H9 (cell line): Measurements from ENCODE around the gene ATP13A3. TPM values are rescaled to one million over a fixed set of nuclear protein-coding genes. Genes with fewer than 3 reads are reported as not detected.

Experiments used
- DNase-seq: peaks from one replicate; pipeline ENCODE4 v3.0.0-alpha.2; 2017
- H2AFZ ChIP-seq: one replicate; pipeline ENCODE4 v1.6.1; 2013; ENCODE audit warnings: mild to moderate bottlenecking, low read length, control low read depth, moderate library complexity
- H2AK5ac ChIP-seq: 2 replicates; pipeline ENCODE4 v1.6.1; 2013; ENCODE audit warnings: low read length, control low read depth, mixed read lengths; ENCODE audit not compliant: insufficient read length
- H2BK120ac ChIP-seq: one replicate; pipeline ENCODE4 v1.6.1; 2013; ENCODE audit warnings: low read depth, mild to moderate bottlenecking, low read length, control low read depth, inconsistent platforms; ENCODE audit not compliant: poor library complexity, severe bottlenecking
- H2BK12ac ChIP-seq: 2 replicates; pipeline ENCODE4 v1.6.1; 2013; ENCODE audit warnings: low read length, control low read depth, mixed read lengths, low read depth; ENCODE audit not compliant: insufficient read length
- H2BK15ac ChIP-seq: 2 replicates; pipeline ENCODE4 v1.6.1; 2013; ENCODE audit warnings: low read depth, low read length, control low read depth
- H2BK20ac ChIP-seq: one replicate; pipeline ENCODE4 v1.6.1; 2013; ENCODE audit warnings: low read depth, mild to moderate bottlenecking, low read length, control low read depth, inconsistent platforms; ENCODE audit not compliant: poor library complexity, severe bottlenecking
- H2BK5ac ChIP-seq: 2 replicates; pipeline ENCODE4 v1.6.1; 2013; ENCODE audit warnings: low read length, control low read depth, mixed read lengths; ENCODE audit not compliant: insufficient read length
- H3K14ac ChIP-seq: 2 replicates; pipeline ENCODE4 v1.6.1; 2013; ENCODE audit warnings: low read length, control low read depth; ENCODE audit not compliant: insufficient read depth
- H3K18ac ChIP-seq: 2 replicates; pipeline ENCODE4 v1.6.1; 2013; ENCODE audit warnings: low read depth, mild to moderate bottlenecking, mixed read lengths, low read length, control low read depth; ENCODE audit not compliant: insufficient read length
- H3K23ac ChIP-seq: 2 replicates; pipeline ENCODE4 v1.6.1; 2013; ENCODE audit warnings: low read length, control low read depth, mixed read lengths, low read depth; ENCODE audit not compliant: insufficient read length
- H3K23me2 ChIP-seq: 2 replicates; pipeline ENCODE4 v1.6.1; 2013; ENCODE audit warnings: low read depth, mild to moderate bottlenecking, mixed read lengths, low read length, control low read depth; ENCODE audit not compliant: insufficient read length, poor library complexity, severe bottlenecking
- H3K27ac ChIP-seq: 2 replicates; pipeline ENCODE4 v1.5.1; 2013; ENCODE audit warnings: low read length, control low read depth, mixed read lengths, low read depth; ENCODE audit not compliant: insufficient read length
- H3K27me3 ChIP-seq: 2 replicates; pipeline ENCODE4 v1.6.1; 2013; ENCODE audit warnings: low read length, control low read depth, inconsistent platforms; ENCODE audit not compliant: insufficient read depth
- H3K4ac ChIP-seq: 2 replicates; pipeline ENCODE4 v1.6.1; 2013; ENCODE audit warnings: low read depth, mild to moderate bottlenecking, control low read depth, inconsistent platforms, low read length, moderate library complexity
- H3K4me1 ChIP-seq: 2 replicates; pipeline ENCODE4 v1.6.1; 2013; ENCODE audit warnings: low read length, control low read depth, inconsistent platforms; ENCODE audit not compliant: insufficient read depth
- H3K4me2 ChIP-seq: 2 replicates; pipeline ENCODE4 v1.6.1; 2013; ENCODE audit warnings: low read length, control low read depth, mixed read lengths; ENCODE audit not compliant: insufficient read length, insufficient read depth
- H3K56ac ChIP-seq: 2 replicates; pipeline ENCODE4 v1.6.1; 2013; ENCODE audit warnings: low read depth, mild to moderate bottlenecking, mixed read lengths, low read length, control low read depth; ENCODE audit not compliant: insufficient read length
- H3K79me1 ChIP-seq: 2 replicates; pipeline ENCODE4 v1.6.1; 2013; ENCODE audit warnings: low read depth, mild to moderate bottlenecking, moderate library complexity, low read length, control low read depth, inconsistent platforms; ENCODE audit not compliant: insufficient read depth, poor library complexity, severe bottlenecking
- H3K79me2 ChIP-seq: 2 replicates; pipeline ENCODE4 v1.6.1; 2013; ENCODE audit warnings: low read length, control low read depth, inconsistent platforms; ENCODE audit not compliant: insufficient read depth
- H3K9ac ChIP-seq: 2 replicates; pipeline ENCODE4 v1.6.1; 2013; ENCODE audit warnings: low read length, control low read depth, mixed read lengths; ENCODE audit not compliant: insufficient read length; ENCODE audit errors: extremely low read depth
- H3K9me3 ChIP-seq: one replicate; pipeline ENCODE4 v1.6.1; 2013; ENCODE audit warnings: low read depth, low read length, inconsistent platforms; ENCODE audit not compliant: control insufficient read depth
- H3T11ph ChIP-seq: one replicate; pipeline ENCODE4 v1.6.1; 2013; ENCODE audit warnings: mild to moderate bottlenecking, low read length, control low read depth, inconsistent platforms
- H4K20me1 ChIP-seq: one replicate; pipeline ENCODE4 v1.6.1; 2013; ENCODE audit not compliant: control insufficient read depth, insufficient read length, insufficient read depth
- H4K5ac ChIP-seq: 2 replicates; pipeline ENCODE4 v1.6.1; 2013; ENCODE audit warnings: low read depth, mild to moderate bottlenecking, mixed read lengths, low read length, control low read depth; ENCODE audit not compliant: insufficient read length
- H4K8ac ChIP-seq: replicated peaks from 2 replicates; pipeline ENCODE4 v1.6.1; 2013; ENCODE audit warnings: low read length, control low read depth, mixed read lengths, low read depth; ENCODE audit not compliant: insufficient read length
- H4K91ac ChIP-seq: 2 replicates; pipeline ENCODE4 v1.6.1; 2013; ENCODE audit warnings: low read depth, mild to moderate bottlenecking, moderate library complexity, mixed read lengths, low read length, control low read depth; ENCODE audit not compliant: insufficient read length
- H3K27ac Mint-ChIP-seq, 3 experiments: 2 replicates in 2 of 3; 3 replicates in 1 of 3; pipeline ENCODE4 v1.8.0; 2020 to 2021; ENCODE audit warnings: mixed read lengths in 3 of 3, mild to moderate bottlenecking in 1 of 3, moderate library complexity in 1 of 3
- H3K27me3 Mint-ChIP-seq: 2 replicates; pipeline ENCODE4 v1.8.0; 2021; ENCODE audit warnings: low read depth, mild to moderate bottlenecking, moderate library complexity, mixed read lengths
- H3K36me3 Mint-ChIP-seq, 3 experiments: 2 replicates in 2 of 3; 3 replicates in 1 of 3; pipeline ENCODE4 v1.8.0; 2020 to 2021; ENCODE audit warnings: low read depth in 3 of 3, mixed read lengths in 3 of 3; ENCODE audit not compliant: insufficient read depth in 1 of 3
- H3K4me1 Mint-ChIP-seq, 2 experiments: 2 replicates each; pipeline ENCODE4 v1.8.0; 2020; ENCODE audit warnings: mixed read lengths in 2 of 2
- H3K4me3 Mint-ChIP-seq, 2 experiments: 2 replicates in 1 of 2; 3 replicates in 1 of 2; pipeline ENCODE4 v1.8.0; 2020 to 2021; ENCODE audit warnings: mild to moderate bottlenecking in 2 of 2, mixed read lengths in 2 of 2, moderate library complexity in 1 of 2
- H3K9me3 Mint-ChIP-seq, 2 experiments: 2 replicates in 1 of 2; 3 replicates in 1 of 2; pipeline ENCODE4 v1.8.0; 2020; ENCODE audit warnings: mild to moderate bottlenecking in 2 of 2, mixed read lengths in 2 of 2, moderate library complexity in 1 of 2
- WGBS: extraction: QIAGEN DNeasy Blood & Tissue Kit; methylation state at CpG from one replicate; pipeline ENCODE4 v1.1.7; 2013; ENCODE audit warnings: missing lambda C conversion rate, low lambda C conversion rate, mixed read lengths; ENCODE audit not compliant: insufficient read length; ENCODE audit errors: extremely low coverage; 5-methylcytosine and 5-hydroxymethylcytosine counted together
- total RNA-seq: library from RNA; stranded (reverse); gene quantifications from 2 replicates; pipeline ENCODE4 v1.2.1, GENCODE V29; 2021
- TF ChIP-seq, protein P1 (sequence below): fragments of 200-600 bp; sonication (generic); conservative IDR thresholded peaks from 3 replicates; pipeline ENCODE4 v1.8.0; 2021; ENCODE audit warnings: antibody characterized with exemption, mild to moderate bottlenecking

Gene ATP13A3
- total RNA-seq, 1 experiment from 2014 or later, result 78.5 TPM

DNA sequence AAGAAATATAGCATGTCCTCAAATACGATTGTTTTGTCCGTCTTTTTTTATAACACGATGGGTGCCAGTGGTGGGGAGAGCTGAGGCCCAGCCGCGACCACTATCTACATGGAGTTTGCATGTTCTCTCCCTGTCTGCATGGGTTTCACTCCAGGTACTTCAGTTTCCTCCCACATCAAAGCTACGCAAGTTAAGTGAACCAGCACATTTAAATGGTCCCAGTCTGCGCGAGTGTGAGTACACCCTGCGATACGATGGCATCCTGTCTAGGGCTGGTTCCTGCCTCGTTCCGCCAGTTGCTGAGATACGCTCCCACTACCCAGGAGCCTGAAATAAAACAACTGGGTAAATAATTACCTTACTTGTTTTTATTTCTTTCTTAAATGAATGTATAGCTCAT, 40.6 kb downstream of the ATP13A3 start:
- no peak overlapping the region for H2AK5ac ChIP-seq
- no peaks in the 10 kb centered on the region for H3K9me3 Mint-ChIP-seq
- no peak overlapping the region for H3K18ac ChIP-seq
- H3K36me3 Mint-ChIP-seq, result peaks cover 24 to 67% (median 65%) of the 10 kb centered on the region in 3 experiments; a peak in 6 of 7 replicates
- no peak overlapping the region for H3K4me3 Mint-ChIP-seq
- no peak overlapping the region for H3K23ac ChIP-seq
- no peak overlapping the region for H2BK5ac ChIP-seq
- TF ChIP-seq, protein P1, sequence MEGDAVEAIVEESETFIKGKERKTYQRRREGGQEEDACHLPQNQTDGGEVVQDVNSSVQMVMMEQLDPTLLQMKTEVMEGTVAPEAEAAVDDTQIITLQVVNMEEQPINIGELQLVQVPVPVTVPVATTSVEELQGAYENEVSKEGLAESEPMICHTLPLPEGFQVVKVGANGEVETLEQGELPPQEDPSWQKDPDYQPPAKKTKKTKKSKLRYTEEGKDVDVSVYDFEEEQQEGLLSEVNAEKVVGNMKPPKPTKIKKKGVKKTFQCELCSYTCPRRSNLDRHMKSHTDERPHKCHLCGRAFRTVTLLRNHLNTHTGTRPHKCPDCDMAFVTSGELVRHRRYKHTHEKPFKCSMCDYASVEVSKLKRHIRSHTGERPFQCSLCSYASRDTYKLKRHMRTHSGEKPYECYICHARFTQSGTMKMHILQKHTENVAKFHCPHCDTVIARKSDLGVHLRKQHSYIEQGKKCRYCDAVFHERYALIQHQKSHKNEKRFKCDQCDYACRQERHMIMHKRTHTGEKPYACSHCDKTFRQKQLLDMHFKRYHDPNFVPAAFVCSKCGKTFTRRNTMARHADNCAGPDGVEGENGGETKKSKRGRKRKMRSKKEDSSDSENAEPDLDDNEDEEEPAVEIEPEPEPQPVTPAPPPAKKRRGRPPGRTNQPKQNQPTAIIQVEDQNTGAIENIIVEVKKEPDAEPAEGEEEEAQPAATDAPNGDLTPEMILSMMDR, result no peak
- no peak overlapping the region for H2BK20ac ChIP-seq
- H4K91ac ChIP-seq, result no peak overlapping the region
- no peaks in the 10 kb centered on the region for H3K79me2 ChIP-seq
- no peak for DNase-seq
- no peak overlapping the region for H3K14ac ChIP-seq
- H2BK120ac ChIP-seq, result no peak overlapping the region
- H3K4ac ChIP-seq, result no peak overlapping the region
- H3K79me1 ChIP-seq, result no peaks in the 10 kb centered on the region
- H3K23me2 ChIP-seq, result no peaks in the 10 kb centered on the region
- no peak overlapping the region for H2BK12ac ChIP-seq
- H3K27me3 ChIP-seq, result no peaks in the 10 kb centered on the region
- no peak overlapping the region for H3K27ac ChIP-seq
- no peak overlapping the region for H4K5ac ChIP-seq
- no peak overlapping the region for H2BK15ac ChIP-seq
- no peak overlapping the region for H2AFZ ChIP-seq
- H3K27ac Mint-ChIP-seq, result no peak overlapping the region
- no peaks in the 10 kb centered on the region for H3K9me3 ChIP-seq
- H3K27me3 Mint-ChIP-seq, result no peaks in the 10 kb centered on the region
- H3K56ac ChIP-seq, result no peak overlapping the region
- no peaks in the 10 kb centered on the region for H3K4me1 ChIP-seq
- no CpG with 5 or more reads among the region's 13 CpGs for WGBS
- no peaks in the 10 kb centered on the region for H3K4me1 Mint-ChIP-seq
- H3K9ac ChIP-seq, result no peak overlapping the region
- H4K8ac ChIP-seq, result no peak overlapping the region
- H3K4me2 ChIP-seq, result no peak overlapping the region
- no peaks in the 10 kb centered on the region for H4K20me1 ChIP-seq
- no peak overlapping the region for H3T11ph ChIP-seq
